ENCODE data around the gene PAQR4.

DNA sequence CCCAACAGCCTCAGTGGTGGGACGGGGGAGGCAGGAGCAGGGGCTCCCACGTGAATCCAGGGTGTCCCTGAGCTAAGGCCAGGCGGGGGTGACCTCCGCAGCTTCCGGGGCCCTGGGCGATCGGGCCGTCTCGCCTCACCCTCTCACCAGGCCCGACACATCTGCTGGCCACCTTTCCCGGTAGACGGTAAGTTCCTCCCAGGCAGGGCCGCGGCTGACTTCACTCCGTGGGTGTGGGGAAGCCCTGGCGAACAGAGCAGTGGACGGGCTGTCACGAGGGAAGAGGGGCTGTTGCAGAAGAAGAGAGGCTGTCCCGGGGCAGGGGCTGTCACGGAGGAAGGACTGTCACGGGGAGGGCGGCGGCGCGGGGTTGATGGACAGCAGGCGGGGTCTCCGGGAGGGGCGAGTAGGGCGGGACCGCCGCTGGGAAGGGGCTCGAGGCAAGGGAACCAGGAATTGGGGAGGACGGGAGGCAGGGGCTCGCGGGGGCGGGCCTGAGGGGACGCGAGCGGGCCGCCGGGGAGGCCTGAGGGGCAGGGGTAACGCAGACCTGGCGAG lies 10.6 kb downstream of the PAQR4 start:
- TF ChIP-seq NRF1 (conservative IDR thresholded peaks at IDR 0.05; ENCODE audit: low read depth, low read length) (no peak), TAF1 (IDR thresholded peaks at IDR 0.05; ENCODE audit: borderline replicate concordance, low read depth, low read length) (no peak), ZNF384 (IDR thresholded peaks at IDR 0.05; ENCODE audit: borderline replicate concordance, low read depth, low read length) (no peak), YY1 (IDR thresholded peaks at IDR 0.05; ENCODE audit: low read depth, low read length) (no peak)
